Measurements from ENCODE around the gene RPS24. TPM values are rescaled to one million over a fixed set of nuclear protein-coding genes. Genes with fewer than 3 reads are reported as not detected.
A peak's percentile ranks its signal among the peaks of the same experiment; 100 is the strongest.
"Not testable (repeated sequence)": the region's sequence is repeated elsewhere in the genome, so short reads cannot be mapped to it uniquely, and the experiment has no call there.

The RPS24 gene
- polyA plus RNA-seq (2012; ENCODE audit: insufficient read depth, insufficient read length) = 4,297 TPM

DNA sequence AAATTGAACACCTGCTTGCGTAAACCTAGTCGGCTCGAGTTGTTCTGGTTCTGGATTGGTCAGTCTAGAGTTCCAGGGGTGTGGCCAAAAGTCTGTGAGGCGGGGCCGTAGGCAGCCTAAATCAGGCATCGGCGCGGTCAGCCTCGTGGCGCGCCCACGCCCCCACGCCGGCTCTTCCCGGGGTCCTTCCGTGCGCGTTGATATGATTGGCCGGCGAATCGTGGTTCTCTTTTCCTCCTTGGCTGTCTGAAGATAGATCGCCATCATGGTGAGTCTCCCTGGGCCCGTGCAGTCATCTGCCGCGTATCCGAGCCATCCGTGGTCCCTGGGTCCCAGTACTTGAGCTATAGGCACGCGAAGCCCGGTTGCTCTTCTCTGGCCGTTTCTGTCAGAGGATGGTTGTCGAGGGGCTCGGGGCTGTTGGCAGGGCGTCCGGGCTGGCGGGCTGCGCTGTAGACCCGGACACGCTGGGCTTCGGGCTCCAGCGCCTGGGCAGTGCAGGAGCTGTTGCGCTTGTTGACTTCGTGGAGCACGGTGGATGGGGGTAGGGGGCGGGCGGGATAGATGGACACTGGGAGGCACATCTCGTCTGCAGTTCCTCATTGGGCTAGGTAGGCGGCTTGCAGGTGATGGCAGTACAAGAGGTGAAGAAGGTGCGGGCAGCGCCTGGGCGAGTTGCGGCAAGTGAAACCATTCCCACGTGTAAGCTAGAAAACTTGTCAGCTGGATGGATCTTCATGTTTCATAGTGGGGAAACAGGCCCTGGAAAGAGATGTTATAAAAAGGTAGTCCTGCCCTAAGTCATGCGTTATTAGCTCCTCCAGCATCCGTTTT is at the start of gene RPS24:
Gene RPS24 (plus strand): TSS at position 227 of the 834 bp plus-strand sequence. CDS start 39 bp downstream, at position 266.
- DNase-seq (ENCODE audit: low read depth, low spot score) = peak; percentile 97
- H3K4me3 ChIP-seq (ENCODE audit: low read length) = peak within 1 kb of the TSS; percentile 68

- no peak overlapping the region for H3K4me3 ChIP-seq (ENCODE audit: low read length)
- DNase-seq (ENCODE audit: low read depth, low spot score) = no peak
Measured at GRCh38 chr10:77984986-77985385, 48.7 kb upstream of the RPS24 start.

- no peak for DNase-seq (ENCODE audit: low read depth, low spot score)
- no peak overlapping the region for H3K4me3 ChIP-seq (ENCODE audit: low read length)
Measured at GRCh38 chr10:77987671-77988255, 45.9 kb upstream of the RPS24 start.

DNA sequence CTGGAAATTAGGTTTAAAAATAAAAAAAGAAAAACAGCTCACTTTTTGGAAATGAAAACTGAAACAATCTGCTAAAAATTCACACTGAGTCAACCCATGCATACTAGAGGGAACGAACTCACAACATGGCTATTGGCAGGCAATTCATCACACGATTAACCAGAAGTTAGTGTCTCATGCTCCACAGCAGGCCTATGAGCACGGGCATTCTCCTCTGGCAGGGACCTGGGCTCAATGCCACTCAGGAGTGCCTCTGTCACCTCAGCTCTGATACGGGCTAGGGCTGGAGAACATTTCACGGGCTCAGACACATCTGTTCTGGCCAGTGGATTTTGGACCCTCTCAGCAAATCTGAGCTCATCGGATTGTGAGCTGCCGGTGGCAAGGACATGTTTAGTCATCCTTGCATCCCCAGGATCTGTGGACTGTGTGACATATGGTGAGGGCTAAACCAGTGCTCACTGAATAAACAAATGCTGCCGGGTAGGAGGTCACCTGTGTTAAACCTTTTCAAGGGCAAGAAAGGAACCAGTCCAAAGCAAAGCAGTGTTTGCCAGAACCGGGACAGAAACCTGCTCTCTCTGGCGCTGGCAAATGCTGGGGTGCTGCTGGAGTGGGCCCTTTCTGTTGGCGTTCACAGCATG is 44.5 kb upstream of the RPS24 start:
- no peak overlapping the region for H3K4me3 ChIP-seq (ENCODE audit: low read length)
- DNase-seq (ENCODE audit: low read depth, low spot score) = no peak

DNA sequence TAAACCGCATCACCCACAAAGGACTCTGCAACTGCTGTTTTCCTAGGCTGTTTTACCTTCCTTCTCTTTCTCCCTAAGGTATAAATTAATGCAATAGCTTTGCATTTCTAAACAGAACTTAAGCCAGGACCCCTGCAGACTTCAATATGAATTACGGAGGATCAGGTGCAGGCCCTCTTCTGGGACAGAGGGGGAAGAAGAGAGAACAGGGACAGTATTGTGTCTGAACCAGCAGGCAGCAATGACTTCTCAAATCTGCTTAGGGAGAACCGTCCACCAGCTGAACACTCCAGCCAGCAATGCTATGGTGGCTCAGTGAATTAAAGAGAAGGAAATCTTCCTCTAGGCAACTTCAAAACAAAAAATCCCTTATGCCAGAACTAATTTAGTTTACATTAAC is 40.0 kb upstream of the RPS24 start:
- no peak for DNase-seq (ENCODE audit: low read depth, low spot score)
- no peak overlapping the region for H3K4me3 ChIP-seq (ENCODE audit: low read length)

DNA sequence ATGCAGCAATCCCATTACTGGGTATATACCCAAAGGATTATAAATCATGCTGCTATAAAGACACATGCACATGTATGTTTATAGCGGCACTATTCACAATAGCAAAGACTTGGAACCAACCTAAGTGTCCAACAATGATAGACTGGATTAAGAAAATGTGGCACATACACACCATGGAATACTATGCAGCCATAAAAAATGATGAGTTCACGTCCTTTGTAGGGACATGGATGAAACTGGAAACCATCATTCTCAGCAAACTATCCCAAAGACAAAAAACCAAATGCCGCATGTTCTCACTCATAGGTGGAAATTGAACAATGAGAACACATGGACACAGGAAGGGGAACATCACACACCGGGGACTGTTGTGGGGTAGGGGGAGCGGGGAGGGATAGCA is 34.9 kb upstream of the RPS24 start:
- not testable (repeated sequence) for DNase-seq (ENCODE audit: low read depth, low spot score); H3K4me3 ChIP-seq (ENCODE audit: low read length)

- H3K4me3 ChIP-seq (ENCODE audit: low read length) = no peak overlapping the region
Measured at GRCh38 chr10:78000206-78000605, 33.5 kb upstream of the RPS24 start.

DNA sequence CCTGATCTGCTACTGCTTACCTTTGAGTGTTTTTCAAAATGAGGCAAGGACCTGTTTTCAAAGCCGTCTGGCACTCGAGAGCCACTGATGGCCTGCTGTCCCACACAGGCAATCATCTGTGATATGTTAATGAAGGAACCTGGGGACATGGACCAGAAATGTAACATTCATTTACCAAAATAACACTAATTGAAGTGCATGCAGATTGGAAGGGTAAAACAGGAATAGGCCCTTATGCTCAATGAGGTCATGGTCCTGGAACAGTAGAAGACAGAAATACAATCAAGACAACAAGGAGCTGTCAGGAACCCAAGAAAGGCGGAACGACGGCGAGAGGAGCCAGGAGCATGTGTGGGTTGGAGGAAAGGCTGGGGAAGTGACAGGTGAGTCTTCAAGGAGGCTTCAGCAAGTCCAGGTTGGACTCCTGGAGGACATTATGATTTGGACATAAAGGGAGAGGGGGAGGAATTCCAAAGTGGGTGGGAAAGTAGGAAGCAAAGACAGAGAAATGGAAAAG is 32.6 kb upstream of the RPS24 start:
- DNase-seq (ENCODE audit: low read depth, low spot score) = no peak
- H3K4me3 ChIP-seq (ENCODE audit: low read length) = no peak overlapping the region

More at GRCh38 chr10:78000206-78000605, 33.5 kb upstream of the RPS24 start:
- DNase-seq (ENCODE audit: low read depth, low spot score) = no peak

DNA sequence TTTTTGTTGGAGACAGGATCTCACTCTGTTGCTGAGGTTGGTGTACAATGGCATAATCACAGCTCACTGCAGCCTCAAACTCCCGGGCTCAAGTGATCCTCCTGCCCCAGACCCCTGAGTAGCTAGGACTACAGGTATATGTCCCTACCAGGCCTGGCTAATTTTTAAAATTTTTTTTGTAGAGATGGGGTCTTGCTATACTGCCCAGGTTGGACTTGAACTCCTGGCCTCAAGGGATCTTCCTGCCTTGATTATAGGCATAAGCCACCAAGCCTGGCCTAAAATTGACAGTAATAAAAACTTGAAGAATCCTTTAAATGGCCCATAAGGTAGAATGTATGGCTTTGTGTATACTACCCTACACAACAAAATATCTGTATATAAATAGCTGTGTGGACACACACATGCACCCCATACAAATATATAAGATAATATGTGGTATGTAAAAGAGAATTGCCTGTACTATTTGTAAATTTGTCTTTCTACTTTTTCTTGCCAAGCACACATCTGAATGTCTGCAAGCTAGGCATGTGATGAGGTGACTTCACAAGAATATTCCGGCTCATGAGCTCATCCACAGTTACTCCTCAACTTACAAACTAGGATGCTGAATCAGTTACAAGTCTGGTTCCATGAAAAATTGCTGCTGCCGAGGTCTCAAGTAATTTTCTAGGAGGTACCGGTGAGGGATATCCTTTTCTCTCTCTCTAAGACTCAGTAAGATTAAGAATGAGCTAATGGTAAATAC is 30.9 kb upstream of the RPS24 start:
- no peak for DNase-seq (ENCODE audit: low read depth, low spot score)
- H3K4me3 ChIP-seq (ENCODE audit: low read length) = no peak overlapping the region

GRCh38 chr10:78004215-78005026 is 29.2 kb upstream of the RPS24 start:
- H3K4me3 ChIP-seq (ENCODE audit: low read length) = no peak overlapping the region
- no peak for DNase-seq (ENCODE audit: low read depth, low spot score)

GRCh38 chr10:78007172-78007571 is 26.5 kb upstream of the RPS24 start:
- DNase-seq (ENCODE audit: low read depth, low spot score) = no peak

GRCh38 chr10:78009662-78010061 is 24.0 kb upstream of the RPS24 start:
- DNase-seq (ENCODE audit: low read depth, low spot score) = no peak
- no peak overlapping the region for H3K4me3 ChIP-seq (ENCODE audit: low read length)

More at GRCh38 chr10:78007172-78007571, 26.5 kb upstream of the RPS24 start:
- no peak overlapping the region for H3K4me3 ChIP-seq (ENCODE audit: low read length)

- DNase-seq (ENCODE audit: low read depth, low spot score) = no peak
Measured at GRCh38 chr10:78010278-78010677, 23.4 kb upstream of the RPS24 start.

GRCh38 chr10:78011065-78011464 is 22.6 kb upstream of the RPS24 start:
- no peak overlapping the region for H3K4me3 ChIP-seq (ENCODE audit: low read length)
- DNase-seq (ENCODE audit: low read depth, low spot score) = no peak

More at GRCh38 chr10:78010278-78010677, 23.4 kb upstream of the RPS24 start:
- no peak overlapping the region for H3K4me3 ChIP-seq (ENCODE audit: low read length)

GRCh38 chr10:78013564-78013963 is 20.1 kb upstream of the RPS24 start:
- DNase-seq (ENCODE audit: low read depth, low spot score) = peak; percentile 51
- H3K4me3 ChIP-seq (ENCODE audit: low read length) = no peak overlapping the region

- no peak overlapping the region for H3K4me3 ChIP-seq (ENCODE audit: low read length)
- DNase-seq (ENCODE audit: low read depth, low spot score) = no peak
Measured at GRCh38 chr10:78015546-78015945, 18.1 kb upstream of the RPS24 start.

- no peak for DNase-seq (ENCODE audit: low read depth, low spot score)
- H3K4me3 ChIP-seq (ENCODE audit: low read length) = no peak overlapping the region
Measured at GRCh38 chr10:78017856-78018255, 15.8 kb upstream of the RPS24 start.

GRCh38 chr10:78019264-78019663 is 14.4 kb upstream of the RPS24 start:
- H3K4me3 ChIP-seq (ENCODE audit: low read length) = no peak overlapping the region
- DNase-seq (ENCODE audit: low read depth, low spot score) = no peak

Data from Jurkat, Clone E6-1 (cell line).